Measurements from ENCODE around the gene PSMB8.
"Not testable (repeated sequence)": the region's sequence is repeated elsewhere in the genome, so short reads cannot be mapped to it uniquely, and the experiment has no call there.

The PSMB8 gene

DNA sequence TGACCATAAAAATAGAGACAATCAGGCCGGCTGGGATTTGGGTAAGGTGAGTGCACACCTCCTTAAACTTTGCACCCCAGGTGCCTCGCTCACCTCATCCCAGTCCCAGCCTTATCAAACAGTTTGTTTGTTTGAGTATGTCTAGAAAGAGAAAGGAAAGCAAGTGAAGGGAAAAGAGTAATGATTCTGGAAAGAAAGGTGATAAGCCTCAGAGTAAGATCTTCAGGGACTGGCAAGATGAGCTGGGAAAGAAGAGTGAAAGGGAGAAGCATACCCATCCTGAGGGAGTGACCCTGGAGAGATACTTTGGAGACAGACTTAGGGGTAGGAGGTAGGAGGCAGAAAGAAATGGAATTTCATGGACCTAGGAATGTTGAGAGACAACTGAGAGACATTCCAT is 7.0 kb downstream of the PSMB8 start:
- no peak for DNase-seq

DNA sequence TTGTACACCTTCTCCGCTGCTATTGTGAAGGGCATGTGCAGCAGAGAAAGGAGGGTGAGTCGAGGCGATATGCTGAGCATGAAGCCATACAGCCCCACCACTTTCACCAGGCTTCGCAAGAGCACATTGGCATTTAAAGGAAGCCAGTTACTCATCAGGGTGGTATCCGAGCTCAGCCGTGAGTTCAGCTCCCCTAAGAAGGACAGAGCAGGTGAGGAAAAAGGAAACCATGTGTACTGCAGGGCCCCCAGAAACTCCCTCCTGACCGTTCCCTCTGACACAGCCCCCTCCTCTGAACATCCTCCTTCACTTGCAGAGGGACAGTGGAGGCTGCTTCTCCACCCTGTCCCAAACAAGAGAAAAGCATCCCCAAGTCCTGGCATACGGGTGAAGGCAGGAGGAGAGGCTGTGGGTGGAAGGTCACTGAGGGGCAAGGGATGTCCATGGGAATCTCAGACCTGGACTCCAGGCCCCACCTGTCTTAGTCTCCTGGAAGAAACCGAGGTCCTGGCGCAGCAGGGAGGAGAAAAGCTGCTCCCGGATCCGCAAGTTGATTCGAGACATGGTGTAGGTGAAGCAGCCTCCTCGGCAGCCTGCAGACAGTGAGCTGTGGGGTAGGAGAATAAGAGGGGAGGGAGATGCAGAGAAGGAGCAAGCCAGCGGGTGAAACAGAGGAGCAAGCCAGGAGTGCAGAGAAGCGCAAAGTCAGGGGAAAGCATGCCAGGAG is 8.5 kb downstream of the PSMB8 start:
- no peak for DNase-seq

GRCh38 chr6:32833664-32834063 is 10.2 kb downstream of the PSMB8 start:
- no peak for DNase-seq

GRCh38 chr6:32832535-32832934 is 11.3 kb downstream of the PSMB8 start:
- DNase-seq = no peak

GRCh38 chr6:32830936-32831335 is 12.9 kb downstream of the PSMB8 start:
- no peak for DNase-seq

DNA sequence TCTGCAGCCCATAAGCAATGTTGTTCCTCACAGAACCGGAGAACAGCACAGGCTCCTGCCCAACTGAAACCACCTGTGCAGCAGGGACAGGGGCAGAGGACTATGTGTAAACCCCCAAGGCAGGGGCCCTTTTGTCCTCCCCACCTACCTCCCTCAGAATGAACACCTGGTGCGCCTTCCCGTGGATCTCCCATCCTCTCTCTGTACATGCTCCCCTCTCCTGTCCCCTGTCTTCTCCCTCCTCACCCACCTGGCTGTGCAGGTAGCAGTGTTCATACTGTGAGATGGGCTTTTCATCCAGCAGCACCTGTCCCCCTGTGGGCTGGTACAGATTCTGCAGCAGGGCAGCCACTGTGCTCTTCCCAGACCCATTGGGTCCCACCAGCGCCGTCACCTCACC is 13.8 kb downstream of the PSMB8 start:
- DNase-seq = no peak

GRCh38 chr6:32829495-32829894 is 14.4 kb downstream of the PSMB8 start:
- no peak for DNase-seq

DNA sequence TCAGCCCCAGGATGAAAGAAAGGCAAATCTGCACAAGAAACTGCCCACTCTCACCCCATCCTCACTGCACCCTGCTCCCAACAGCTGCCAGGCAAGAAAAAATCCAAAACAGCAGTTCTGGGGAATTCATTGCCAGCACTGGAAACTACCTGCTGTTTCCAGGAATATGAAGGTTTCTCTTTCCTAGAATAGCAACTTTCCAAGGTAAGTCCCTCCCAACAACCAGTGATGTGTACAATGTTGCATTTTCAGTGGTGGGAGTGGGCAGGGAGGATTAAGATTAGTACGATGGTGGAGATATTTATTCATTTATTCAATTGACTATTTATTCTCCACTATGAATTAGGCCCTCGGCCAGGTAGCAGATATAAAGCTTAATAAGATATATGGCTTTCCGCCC is 16.8 kb downstream of the PSMB8 start:
- DNase-seq = no peak

GRCh38 chr6:32825966-32826365 is 17.9 kb downstream of the PSMB8 start:
- DNase-seq = no peak

DNA sequence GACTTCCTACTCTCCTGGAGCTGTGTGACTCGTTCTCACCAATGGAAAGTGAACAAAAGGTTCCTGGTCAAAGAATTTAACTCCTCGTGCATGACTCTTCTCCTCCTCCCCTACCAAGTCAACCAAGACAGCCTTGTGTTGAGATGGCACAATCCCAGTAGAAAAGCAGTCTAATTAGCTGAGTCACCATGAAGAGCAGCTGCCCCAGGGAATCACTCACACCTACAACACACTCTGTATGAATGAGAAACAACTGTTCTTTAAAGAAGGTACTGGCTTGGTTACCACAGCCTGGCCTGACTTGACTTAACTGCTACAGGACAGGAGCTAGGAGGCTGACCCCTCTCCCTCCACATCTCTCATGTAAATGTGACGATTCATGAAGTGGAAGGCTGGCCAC is 24.1 kb downstream of the PSMB8 start:
- no peak for DNase-seq

DNA sequence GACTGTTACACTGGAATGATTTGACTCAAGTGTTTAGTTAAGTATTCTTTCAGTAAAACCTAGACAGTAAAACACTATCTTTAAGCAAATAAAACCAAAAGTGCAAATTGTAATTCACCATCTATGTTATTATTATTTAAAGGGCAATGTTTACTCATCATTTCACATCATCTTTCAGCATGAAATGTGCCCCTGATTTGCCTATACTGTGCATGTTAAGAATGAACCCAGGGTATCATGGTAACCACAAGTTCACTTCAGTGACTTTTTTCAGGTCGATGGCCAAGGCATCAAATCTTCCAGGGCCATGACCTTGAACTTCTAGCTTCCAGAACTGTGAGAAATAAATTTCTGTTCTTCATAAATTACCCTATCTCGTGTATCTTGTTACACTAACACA is 25.0 kb downstream of the PSMB8 start:
- DNase-seq = no peak

DNA sequence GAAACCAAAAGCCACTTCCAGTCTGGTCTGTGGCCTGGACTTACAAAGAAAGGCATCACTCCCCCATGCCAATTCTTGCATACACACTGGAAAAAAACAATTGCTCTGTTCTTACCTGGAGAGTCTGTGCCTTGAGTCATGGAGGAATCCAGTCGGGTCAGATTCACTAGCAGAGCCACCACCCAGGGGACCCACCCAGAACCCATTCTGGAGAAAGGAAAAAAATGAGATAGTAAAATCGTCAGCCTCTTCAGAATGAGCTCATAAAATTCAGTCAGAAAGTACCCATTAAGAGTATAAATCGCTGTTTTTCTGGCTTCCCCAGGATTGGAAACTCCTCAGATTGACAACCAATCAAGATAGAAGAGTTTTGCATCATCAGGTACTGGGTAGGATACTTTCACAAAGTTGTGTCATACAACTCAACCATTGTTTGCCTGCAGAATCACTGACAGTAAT is 27.1 kb downstream of the PSMB8 start, which contains the start of gene HLA-DOB:
Gene HLA-DOB (minus strand): TSS at position 257 of the 459 bp plus-strand sequence. CDS start 51 bp downstream, at position 206.
- DNase-seq = no peak

- DNase-seq = no peak
Measured at GRCh38 chr6:32815996-32816395, 27.9 kb downstream of the PSMB8 start.

DNA sequence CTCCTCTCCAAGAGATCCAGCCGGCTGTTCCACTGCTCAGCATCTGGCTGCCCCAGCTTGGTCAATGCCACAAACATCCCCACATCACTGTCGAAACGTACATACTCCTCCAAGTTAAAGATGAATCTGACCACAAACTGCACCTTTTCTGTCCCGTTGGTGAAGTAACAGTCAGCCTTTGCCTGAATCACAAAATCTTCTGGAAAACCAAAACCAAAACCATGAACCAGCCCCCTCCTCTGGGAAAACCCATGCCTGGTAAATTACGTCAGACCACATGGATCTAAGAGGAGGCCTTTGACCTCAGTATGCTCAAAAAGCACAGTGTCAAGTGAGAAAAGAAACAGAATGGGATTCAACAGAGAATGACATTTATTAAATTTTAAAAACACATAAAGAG is 28.7 kb downstream of the PSMB8 start:
- no peak for DNase-seq

DNA sequence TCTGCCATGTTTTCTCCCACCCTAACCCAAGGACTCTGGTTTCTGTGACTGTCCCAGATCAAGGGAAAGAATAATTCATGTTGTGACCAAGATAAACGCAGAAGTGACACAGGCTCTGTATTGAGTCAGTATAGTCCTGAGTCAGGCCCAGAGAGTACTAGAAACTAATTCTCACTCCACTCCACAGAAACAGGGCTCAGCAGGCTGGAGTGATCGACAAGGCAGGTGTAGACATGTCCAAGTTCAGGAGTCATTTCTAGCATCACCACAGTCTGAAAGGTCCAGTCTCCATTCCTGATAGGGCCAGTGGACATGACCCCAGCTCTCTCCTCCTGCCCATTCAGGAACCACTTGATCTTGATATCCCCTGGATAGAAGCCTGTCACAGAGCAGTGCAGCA is 29.7 kb downstream of the PSMB8 start:
- DNase-seq = no peak

- DNase-seq = no peak
Measured at GRCh38 chr6:32809171-32809570, 34.7 kb downstream of the PSMB8 start.

- DNase-seq = no peak
Measured at GRCh38 chr6:32807020-32807580, 36.7 kb downstream of the PSMB8 start.

GRCh38 chr6:32805404-32805803 is 38.4 kb downstream of the PSMB8 start:
- not testable (repeated sequence) for DNase-seq

DNA sequence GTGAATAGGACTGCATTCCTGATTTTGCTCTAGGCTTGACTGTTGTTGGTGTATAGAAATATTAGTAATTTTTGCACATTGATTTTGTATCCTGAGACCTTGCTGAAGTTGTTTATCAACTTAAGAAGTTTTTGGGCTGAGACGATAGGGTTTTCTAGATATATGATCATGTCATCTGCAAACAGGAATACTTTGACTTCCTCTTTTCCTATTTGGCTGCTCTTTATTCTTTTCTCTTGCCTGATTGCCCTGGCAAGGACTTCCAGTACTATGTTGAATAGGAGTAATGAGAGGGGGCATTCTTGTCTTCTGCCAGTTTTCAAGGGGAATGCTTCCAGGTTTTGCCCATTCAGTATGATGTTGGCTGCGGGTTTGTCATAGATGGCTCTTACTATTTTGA is 40.4 kb downstream of the PSMB8 start:
- DNase-seq = no peak

- no peak for DNase-seq
Measured at GRCh38 chr6:32799740-32800139, 44.1 kb downstream of the PSMB8 start.

DNA sequence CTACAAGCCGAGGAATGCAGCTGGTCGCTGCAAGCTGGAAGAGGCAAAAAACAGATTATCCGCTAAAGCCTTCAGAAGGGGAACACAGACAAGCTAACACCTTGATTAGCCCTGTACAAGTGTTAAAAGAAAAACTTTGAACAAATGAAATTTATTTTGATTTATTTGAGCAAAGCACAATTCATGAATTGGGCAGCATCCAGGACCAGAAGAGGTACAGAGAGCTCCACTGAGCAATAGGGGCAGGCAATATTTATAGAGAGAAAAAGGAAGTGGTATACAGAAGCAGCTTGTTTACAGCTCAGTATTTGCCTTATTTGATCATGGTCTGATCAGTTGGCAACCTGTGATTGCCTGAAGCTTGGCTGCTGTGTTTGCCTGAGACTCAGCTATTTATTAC is 44.7 kb downstream of the PSMB8 start:
- no peak for DNase-seq

DNA sequence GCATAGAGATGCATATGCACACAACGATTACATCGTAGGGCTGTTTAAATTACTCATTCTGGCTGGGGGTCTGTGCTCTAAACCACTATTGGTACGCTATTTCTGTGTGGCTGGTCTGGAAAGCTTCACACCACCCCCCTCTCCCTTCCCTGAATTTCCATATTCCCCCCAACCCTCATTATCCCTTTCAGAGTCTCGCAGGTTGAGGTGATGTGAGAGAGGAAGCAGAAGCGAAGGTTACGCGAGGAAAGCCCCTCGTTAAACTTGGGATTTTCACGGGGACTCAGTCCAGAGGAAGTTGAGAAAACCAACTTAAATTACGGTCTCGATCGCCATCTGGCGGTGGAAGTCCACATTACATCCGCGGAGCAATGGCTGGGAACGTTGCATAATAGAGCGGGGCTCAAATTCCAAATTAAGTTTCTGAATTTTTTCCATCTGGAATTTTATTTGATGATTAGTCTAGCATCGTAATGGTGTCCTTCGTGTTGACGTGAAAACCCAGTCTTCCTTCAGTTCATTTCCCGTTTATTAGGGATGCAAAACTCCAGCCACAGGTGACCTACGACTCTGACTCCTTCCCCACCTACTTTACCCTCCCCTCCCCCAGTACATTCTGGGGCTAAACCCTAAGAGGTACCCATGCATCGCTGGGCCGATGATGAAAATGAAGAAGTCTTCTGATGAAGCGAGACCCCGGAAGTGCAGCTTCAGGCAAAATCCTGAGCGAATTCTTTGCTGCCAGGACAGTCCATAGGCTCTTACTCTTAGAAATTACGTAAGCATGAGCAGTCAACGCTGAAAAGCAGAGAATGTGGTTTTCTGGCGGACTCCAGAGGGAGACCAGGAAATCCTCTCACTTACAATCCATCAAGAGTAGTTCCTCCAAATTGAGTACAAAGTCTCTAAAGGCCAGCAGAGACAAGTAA is 46.7 kb downstream of the PSMB8 start:
- DNase-seq = peak; percentile 67

GRCh38 chr6:32794510-32794909 is 49.3 kb downstream of the PSMB8 start:
- DNase-seq = peak; percentile 13

Measured in CD4-positive, alpha-beta T cell treated with Interferon gamma for 1 hour (primary cell).